Mesenchymal stem cell (in vitro differentiated cells and primary cell): ENCODE measurements around the gene NTSR1.

Source experiments
- DNase-seq: peaks from one replicate; pipeline ENCODE4 v3.0.0-alpha.2; 2013
- H2AFZ ChIP-seq: one replicate; pipeline ENCODE4 v1.6.1; 2013; ENCODE audit warnings: low read depth, mild to moderate bottlenecking, control low read depth, inconsistent platforms, low read length, moderate library complexity
- H2AK5ac ChIP-seq: 2 replicates; pipeline ENCODE4 v1.6.1; 2013; ENCODE audit warnings: low read length, moderate library complexity, mild to moderate bottlenecking, inconsistent platforms; ENCODE audit not compliant: severe bottlenecking
- H2BK120ac ChIP-seq: one replicate; pipeline ENCODE4 v1.6.1; 2013; ENCODE audit warnings: low read depth, mild to moderate bottlenecking, inconsistent platforms, low read length, moderate library complexity
- H2BK12ac ChIP-seq, 2 experiments: one replicate each; pipeline ENCODE4 v1.6.1; 2013; ENCODE audit warnings: inconsistent platforms in 2 of 2, low read length in 2 of 2, mild to moderate bottlenecking in 2 of 2, moderate library complexity in 2 of 2, control low read depth in 1 of 2
- H2BK15ac ChIP-seq: one replicate; pipeline ENCODE4 v1.6.1; 2013; ENCODE audit warnings: mild to moderate bottlenecking, low read depth, inconsistent platforms; ENCODE audit not compliant: poor library complexity, severe bottlenecking
- H2BK5ac ChIP-seq: 2 replicates; pipeline ENCODE4 v1.6.1; 2013; ENCODE audit warnings: low read depth, mild to moderate bottlenecking, low read length, control low read depth, inconsistent platforms; ENCODE audit not compliant: poor library complexity, severe bottlenecking
- H3K14ac ChIP-seq, 2 experiments: one replicate each; pipeline ENCODE4 v1.6.1; 2013; ENCODE audit warnings: inconsistent platforms in 2 of 2, low read length in 2 of 2, control low read depth in 1 of 2, mild to moderate bottlenecking in 1 of 2, moderate library complexity in 1 of 2
- H3K18ac ChIP-seq, 2 experiments: one replicate each; pipeline ENCODE4 v1.6.1; 2013; ENCODE audit warnings: inconsistent platforms in 2 of 2, low read length in 2 of 2, control low read depth in 1 of 2, low read depth in 1 of 2, mild to moderate bottlenecking in 1 of 2
- H3K23ac ChIP-seq, 2 experiments: one replicate each; pipeline ENCODE4 v1.6.1; 2013; ENCODE audit warnings: inconsistent platforms in 2 of 2, low read length in 2 of 2, mild to moderate bottlenecking in 2 of 2, moderate library complexity in 2 of 2, control low read depth in 1 of 2
- H3K27ac ChIP-seq: 2 replicates; pipeline ENCODE4 v1.5.1; 2013; ENCODE audit warnings: mild to moderate bottlenecking, moderate library complexity, low read length, control low read depth, inconsistent platforms; ENCODE audit not compliant: poor library complexity, severe bottlenecking
- H3K27me3 ChIP-seq, 2 experiments: 2 replicates each; pipeline versions ENCODE4 v1.6.1 to v1.7.0; 2013; ENCODE audit warnings: low read length in 2 of 2, mild to moderate bottlenecking in 2 of 2, moderate library complexity in 2 of 2, control low read depth in 1 of 2, inconsistent platforms in 1 of 2; ENCODE audit not compliant: control insufficient read depth in 1 of 2, insufficient read depth in 1 of 2
- H3K36me3 ChIP-seq, 2 experiments: 2 replicates each; pipeline versions ENCODE4 v1.6.1 to v1.7.0; 2013; ENCODE audit warnings: low read length in 2 of 2, control low read depth in 1 of 2, inconsistent platforms in 1 of 2, low read depth in 1 of 2, mild to moderate bottlenecking in 1 of 2; ENCODE audit not compliant: insufficient read depth in 2 of 2, control insufficient read depth in 1 of 2
- H3K4ac ChIP-seq, 2 experiments: one replicate each; pipeline ENCODE4 v1.6.1; 2013; ENCODE audit warnings: inconsistent platforms in 2 of 2, low read length in 2 of 2, mild to moderate bottlenecking in 2 of 2, moderate library complexity in 2 of 2, control low read depth in 1 of 2, low read depth in 1 of 2
- H3K4me1 ChIP-seq: 2 replicates; pipeline ENCODE4 v1.6.1; 2013; ENCODE audit warnings: low read depth, low read length, control low read depth; ENCODE audit not compliant: control insufficient read depth, insufficient read depth
- H3K4me2 ChIP-seq: 2 replicates; pipeline ENCODE4 v1.6.1; 2013; ENCODE audit warnings: low read length, mild to moderate bottlenecking, inconsistent platforms; ENCODE audit not compliant: poor library complexity, severe bottlenecking
- H3K4me3 ChIP-seq, 2 experiments: 2 replicates each; pipeline versions ENCODE4 v1.5.1 to v1.7.0; 2013; ENCODE audit warnings: low read length in 2 of 2, mild to moderate bottlenecking in 2 of 2, control low read depth in 1 of 2, low read depth in 1 of 2; ENCODE audit not compliant: insufficient read depth in 1 of 2
- H3K79me1 ChIP-seq: replicated peaks from 2 replicates; pipeline ENCODE4 v1.6.1; 2013; ENCODE audit warnings: mild to moderate bottlenecking, control low read depth, low read length, inconsistent platforms; ENCODE audit not compliant: poor library complexity, severe bottlenecking
- H3K9ac ChIP-seq: 2 replicates; pipeline ENCODE4 v1.7.0; 2013; ENCODE audit warnings: mild to moderate bottlenecking, low read length, moderate library complexity
- H3K9me3 ChIP-seq: 2 replicates; pipeline ENCODE4 v1.7.0; 2013; ENCODE audit warnings: mild to moderate bottlenecking, low read length; ENCODE audit not compliant: control insufficient read depth
- H4K8ac ChIP-seq: one replicate; pipeline ENCODE4 v1.6.1; 2013; ENCODE audit warnings: inconsistent platforms, mild to moderate bottlenecking, low read length, moderate library complexity
- H4K91ac ChIP-seq: one replicate; pipeline ENCODE4 v1.6.1; 2013; ENCODE audit warnings: mild to moderate bottlenecking, low read length, inconsistent platforms
- WGBS: methylation state at CpG from one replicate; pipeline ENCODE4 v1.1.7; 2013; ENCODE audit warnings: mixed read lengths; 5-methylcytosine and 5-hydroxymethylcytosine counted together

The NTSR1 gene

DNA sequence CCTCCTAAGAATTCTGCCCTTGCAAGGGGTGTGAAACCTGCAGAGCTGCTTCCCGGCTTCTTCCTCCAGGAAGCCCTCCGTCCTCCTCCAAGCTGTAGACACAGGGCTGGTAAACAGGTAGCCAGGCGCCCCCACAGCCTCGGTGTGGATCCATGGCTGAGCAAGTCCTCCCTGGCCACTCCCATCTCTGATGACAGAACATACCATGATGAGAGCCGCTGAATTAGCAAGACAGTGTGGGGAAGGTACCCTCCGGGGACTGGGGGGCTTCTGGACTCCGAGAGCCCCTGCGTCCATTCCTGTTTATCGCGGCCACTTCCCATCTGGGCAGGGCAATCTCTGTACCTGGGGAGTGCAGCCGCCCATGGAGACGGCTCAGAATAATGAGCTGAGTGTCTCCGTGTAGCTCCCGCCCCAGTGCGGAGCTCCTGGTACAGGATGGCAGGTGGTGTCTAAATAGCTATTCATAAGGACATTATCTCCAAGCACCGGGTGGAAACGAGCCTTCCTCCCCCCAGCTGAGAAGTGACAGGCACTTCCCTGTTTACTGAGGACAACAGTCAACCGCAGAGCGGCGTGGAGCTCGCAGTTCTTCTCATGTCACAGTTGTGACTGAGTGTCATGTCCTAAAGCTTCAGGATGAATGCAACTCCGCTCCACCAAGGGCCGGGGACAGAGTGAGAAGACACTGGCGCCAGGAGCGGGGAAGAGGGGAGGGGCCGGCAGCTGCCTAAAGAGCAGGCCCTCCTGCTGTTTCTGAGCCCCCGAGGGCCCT lies 22.7 kb upstream of the NTSR1 start:
- H3K4me1 ChIP-seq, result peaks cover 32% of the 10 kb centered on the region
- no peak overlapping the region for H3K27ac ChIP-seq
- H3K79me1 ChIP-seq, result no peaks in the 10 kb centered on the region
- H3K23ac ChIP-seq, result no peak overlapping the region
- H3K9ac ChIP-seq, result no peak overlapping the region
- H2BK5ac ChIP-seq, result no peak overlapping the region
- H3K27me3 ChIP-seq, result peaks cover 28 to 77% of the 10 kb centered on the region in 2 experiments
- no peak overlapping the region for H2BK12ac ChIP-seq
- H3K36me3 ChIP-seq, result no peaks in the 10 kb centered on the region
- H3K4ac ChIP-seq, result no peak overlapping the region
- H2BK15ac ChIP-seq, result no peak overlapping the region
- no peak overlapping the region for H4K8ac ChIP-seq
- DNase-seq, result no peak
- H3K14ac ChIP-seq, result no peak overlapping the region
- H3K9me3 ChIP-seq, result no peaks in the 10 kb centered on the region
- no peak overlapping the region for H3K18ac ChIP-seq
- H3K4me2 ChIP-seq, result no peak overlapping the region
- H2BK120ac ChIP-seq, result no peak overlapping the region
- no peak overlapping the region for H4K91ac ChIP-seq
- H2AK5ac ChIP-seq, result no peak overlapping the region
- H2AFZ ChIP-seq, result no peak overlapping the region
- H3K4me3 ChIP-seq, result no peak overlapping the region
- 57% methylated on average over 24 of the region's 27 CpGs for WGBS

DNA sequence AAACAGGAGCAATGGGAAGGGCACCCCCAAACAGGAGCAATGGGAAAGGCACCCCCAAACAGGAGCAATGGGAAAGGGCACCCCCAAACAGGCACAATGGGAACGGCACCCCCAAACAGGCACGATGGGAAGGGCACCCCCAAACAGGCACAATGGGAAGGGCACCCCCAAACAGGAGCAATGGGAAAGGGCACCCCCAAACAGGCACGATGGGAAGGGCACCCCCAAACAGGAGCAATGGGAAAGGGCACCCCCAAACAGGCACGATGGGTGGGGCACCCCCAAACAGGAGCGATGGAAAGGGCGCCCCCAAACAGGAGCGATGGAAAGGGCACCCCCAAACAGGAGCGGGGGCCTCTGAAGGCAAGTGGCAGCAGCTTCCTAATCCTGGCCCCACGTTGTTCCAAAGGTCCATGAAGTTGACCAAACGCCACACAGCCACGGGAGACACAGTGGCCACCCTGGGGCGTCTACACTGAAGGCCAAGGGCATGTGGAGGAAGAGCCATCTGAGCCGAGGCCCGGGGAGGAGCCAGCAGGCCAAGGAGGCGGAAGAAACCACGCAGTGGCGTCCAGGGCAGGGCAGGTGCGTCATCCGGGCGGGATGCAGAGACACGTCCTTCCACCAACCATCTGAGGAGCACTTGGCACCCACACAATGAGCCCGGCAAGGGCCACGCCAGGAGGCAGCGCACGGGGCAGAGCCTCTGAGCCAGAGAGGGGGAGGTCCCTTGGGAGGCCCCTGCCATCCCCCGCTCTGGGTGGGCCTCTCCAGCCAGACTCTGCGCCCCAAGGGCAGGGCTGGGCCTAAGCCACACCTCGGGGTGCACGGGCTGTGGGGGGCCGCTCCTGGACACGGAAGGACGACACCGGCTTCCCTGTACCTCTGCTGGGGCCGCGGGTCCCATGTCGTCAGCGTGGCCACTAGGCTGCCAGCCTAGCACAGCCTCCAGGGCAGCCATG lies 21.5 kb upstream of the NTSR1 start:
- no peaks in the 10 kb centered on the region for H3K36me3 ChIP-seq
- H2AK5ac ChIP-seq, result no peak overlapping the region
- no peak overlapping the region for H4K91ac ChIP-seq
- H2BK12ac ChIP-seq, result no peak overlapping the region
- H2BK15ac ChIP-seq, result no peak overlapping the region
- no peak overlapping the region for H2BK120ac ChIP-seq
- H3K4me2 ChIP-seq, result no peak overlapping the region
- H3K18ac ChIP-seq, result no peak overlapping the region
- H3K79me1 ChIP-seq, result no peaks in the 10 kb centered on the region
- no peak overlapping the region for H3K23ac ChIP-seq
- H4K8ac ChIP-seq, result no peak overlapping the region
- DNase-seq, result no peak
- no peak overlapping the region for H2BK5ac ChIP-seq
- no peak overlapping the region for H3K9ac ChIP-seq
- no peaks in the 10 kb centered on the region for H3K9me3 ChIP-seq
- no peak overlapping the region for H3K4ac ChIP-seq
- no peak overlapping the region for H3K4me3 ChIP-seq
- H3K27me3 ChIP-seq, result peaks cover 24 to 68% of the 10 kb centered on the region in 2 experiments
- 92% methylated on average over 37 of the region's 37 CpGs for WGBS
- H3K27ac ChIP-seq, result no peak overlapping the region
- peaks cover 38% of the 10 kb centered on the region for H3K4me1 ChIP-seq
- no peak overlapping the region for H3K14ac ChIP-seq
- no peak overlapping the region for H2AFZ ChIP-seq

DNA sequence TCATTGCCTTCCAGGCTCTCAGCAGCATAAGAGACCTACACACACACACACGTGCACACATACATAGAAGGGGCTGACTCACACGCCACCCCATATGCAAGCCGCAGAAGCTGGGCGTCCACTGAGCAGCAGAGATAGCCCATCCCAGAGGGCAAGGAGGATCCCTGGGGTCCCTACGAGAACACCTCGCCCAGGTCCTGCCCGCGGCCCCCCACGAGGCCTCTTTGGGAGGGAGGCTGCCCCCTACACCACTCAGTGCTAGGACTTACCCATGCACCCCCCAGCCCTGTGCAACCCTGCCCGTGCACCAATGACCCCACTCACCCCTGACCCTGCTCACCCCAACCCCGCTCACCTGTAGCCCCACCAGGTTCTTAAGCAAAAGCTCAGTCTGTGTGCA lies 20.6 kb upstream of the NTSR1 start:
- Histone ChIP-seq H3K4me1 (peaks cover 38% of the 10 kb centered on the region), H2BK15ac (no peak overlapping the region), H3K23ac (no peak overlapping the region), H3K79me1 (no peaks in the 10 kb centered on the region), H3K27ac (no peak overlapping the region), H2BK12ac (no peak overlapping the region), H3K4ac (no peak overlapping the region), H3K27me3 (peaks cover 20 to 66% of the 10 kb centered on the region in 2 experiments), H2BK120ac (no peak overlapping the region), H4K8ac (no peak overlapping the region), H2BK5ac (no peak overlapping the region), H3K9ac (no peak overlapping the region), H2AFZ (no peak overlapping the region), H3K4me2 (no peak overlapping the region), H3K36me3 (no peaks in the 10 kb centered on the region), H4K91ac (no peak overlapping the region), H3K18ac (no peak overlapping the region), H3K9me3 (no peaks in the 10 kb centered on the region), H3K14ac (no peak overlapping the region), H3K4me3 (no peak overlapping the region), H2AK5ac (no peak overlapping the region)
- WGBS, result 92% methylated on average over 11 of the region's 11 CpGs
- no peak for DNase-seq

DNA sequence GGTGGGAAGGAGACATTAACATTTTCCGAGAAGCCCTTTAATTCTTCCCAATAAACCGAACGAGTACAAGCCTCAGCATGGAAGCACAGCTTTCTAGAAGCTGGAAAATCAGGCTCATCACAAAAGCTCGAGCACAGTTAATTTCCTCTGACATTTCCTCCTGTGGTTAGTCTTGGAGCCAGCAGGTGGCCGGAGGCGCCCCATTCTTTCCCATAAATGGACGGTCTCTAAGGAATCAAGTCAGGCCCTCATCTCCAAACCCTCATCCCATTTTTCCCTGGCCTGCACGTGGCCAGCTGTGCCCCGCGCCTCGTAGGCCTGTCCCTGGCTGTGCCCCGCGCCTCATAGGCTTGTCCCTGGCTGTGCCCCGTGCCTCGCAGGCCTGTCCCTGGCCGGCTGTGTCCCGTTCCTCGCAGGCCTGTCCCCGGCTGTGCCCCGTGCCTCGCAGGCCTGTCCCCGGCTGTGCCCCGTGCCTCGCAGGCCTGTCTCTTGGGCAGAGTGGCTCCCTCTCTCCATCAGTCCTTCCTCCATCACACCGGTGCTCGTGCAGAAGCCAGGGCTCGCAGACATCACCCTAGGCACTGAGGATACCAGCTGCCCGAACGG lies 19.7 kb upstream of the NTSR1 start:
- H3K9me3 ChIP-seq, result no peaks in the 10 kb centered on the region
- H2AK5ac ChIP-seq, result no peak overlapping the region
- no peak overlapping the region for H2BK12ac ChIP-seq
- no peak overlapping the region for H3K4me2 ChIP-seq
- H2BK15ac ChIP-seq, result no peak overlapping the region
- peak overlapping the region; percentile 52 for H4K91ac ChIP-seq
- H3K79me1 ChIP-seq, result no peaks in the 10 kb centered on the region
- no peak overlapping the region for H4K8ac ChIP-seq
- DNase-seq, result no peak
- no peak overlapping the region for H3K23ac ChIP-seq
- H2BK5ac ChIP-seq, result no peak overlapping the region
- 86% methylated on average over 29 of the region's 29 CpGs for WGBS
- H3K4ac ChIP-seq, result no peak overlapping the region
- H3K4me1 ChIP-seq, result peaks cover 38% of the 10 kb centered on the region
- peak overlapping the region in 1 of 2 experiments; percentile 18 for H3K14ac ChIP-seq
- H3K18ac ChIP-seq, result no peak overlapping the region
- no peaks in the 10 kb centered on the region for H3K36me3 ChIP-seq
- H2AFZ ChIP-seq, result no peak overlapping the region
- H3K9ac ChIP-seq, result no peak overlapping the region
- H3K27me3 ChIP-seq, result peaks cover 29 to 68% of the 10 kb centered on the region in 2 experiments
- H2BK120ac ChIP-seq, result no peak overlapping the region
- no peak overlapping the region for H3K27ac ChIP-seq
- H3K4me3 ChIP-seq, result peak overlapping the region in 1 of 2 experiments; percentile 2
